DMS114 treated with DMSO at 0.1 percent for 48 hours (cell line): ENCODE results near the gene MRPL40.
A peak's percentile ranks its signal among the peaks of the same experiment; 100 is the strongest.
"Not testable (repeated sequence)": the region's sequence is repeated elsewhere in the genome, so short reads cannot be mapped to it uniquely, and the experiment has no call there.

Experiments used
- DNase-seq: peaks from one replicate; lab custom pipeline; 2025; ENCODE audit not compliant: unreplicated experiment; lab: John Stamatoyannopoulos, UW

MRPL40 gene

GRCh38 chr22:19406846-19407245 lies 25.5 kb upstream of the MRPL40 start:
- DNase-seq: no peak

- no peak for DNase-seq
Measured at GRCh38 chr22:19407649-19408606, 24.4 kb upstream of the MRPL40 start.

GRCh38 chr22:19410941-19411689 lies 21.2 kb upstream of the MRPL40 start:
- DNase-seq: no peak

- DNase-seq: no peak
Measured at GRCh38 chr22:19411690-19412045, 20.7 kb upstream of the MRPL40 start.

- DNase-seq: no peak
Measured at GRCh38 chr22:19412478-19412877, 19.9 kb upstream of the MRPL40 start.

GRCh38 chr22:19412923-19413322 lies 19.4 kb upstream of the MRPL40 start:
- DNase-seq: no peak

GRCh38 chr22:19419086-19419463 lies 13.3 kb upstream of the MRPL40 start:
- no peak for DNase-seq

- DNase-seq: no peak
Measured at GRCh38 chr22:19419464-19420178, 12.7 kb upstream of the MRPL40 start.

- DNase-seq: no peak
Measured at GRCh38 chr22:19420321-19420720, 12.0 kb upstream of the MRPL40 start.

GRCh38 chr22:19422440-19423301 lies 9.7 kb upstream of the MRPL40 start:
- no peak for DNase-seq

GRCh38 chr22:19424186-19424500 lies 8.2 kb upstream of the MRPL40 start:
- no peak for DNase-seq

- DNase-seq: no peak
Measured at GRCh38 chr22:19429950-19430889, 2.1 kb upstream of the MRPL40 start.

GRCh38 chr22:19430890-19431541 lies 1.3 kb upstream of the MRPL40 start:
- no peak for DNase-seq

GRCh38 chr22:19431649-19432132 lies 654 bp upstream of the MRPL40 start, which contains the start of gene HIRA:
TSS of gene HIRA (minus strand) at chr22:19431733. CDS start at chr22:19431476, 257 bp downstream.
- peak; percentile 50 for DNase-seq

- no peak for DNase-seq
Measured at GRCh38 chr22:19434401-19434800, 2.1 kb downstream of the MRPL40 start.

- no peak for DNase-seq
Measured at GRCh38 chr22:19434829-19435580, 2.7 kb downstream of the MRPL40 start.

- DNase-seq: not testable (repeated sequence)
Measured at GRCh38 chr22:19436444-19437161, 4.3 kb downstream of the MRPL40 start.
